HEK293 (cell line): ENCODE data around the gene PLA2G4D.

Source experiments
- CTCF ChIA-PET: fragments of 350-600 bp; formaldehyde crosslinking; extraction: SDS; loops from one replicate; lab custom pipeline; 2021; ENCODE audit warnings: antibody characterized with exemption; lab: Yijun Ruan, JAX
- POLR2A ChIA-PET: fragments of 300-600 bp; formaldehyde crosslinking; extraction: SDS; loops from one replicate; lab custom pipeline; 2020; ENCODE audit warnings: antibody characterized with exemption, inconsistent platforms; lab: Yijun Ruan, JAX
- H3K27ac ChIP-seq: fragments of 200-500 bp; sonication (Bioruptor generic); 2 replicates; pipeline ENCODE4 v1.5.1; 2014; ENCODE audit warnings: low read depth, low read length, control low read depth, inconsistent platforms; ENCODE audit errors: extremely low read depth
- H3K36me3 ChIP-seq, 2 experiments: fragments of 200-500 bp in 1 of 2; sonication (Bioruptor generic) in 1 of 2; 1 replicate in 1 of 2; 2 replicates in 1 of 2; pipeline ENCODE4 v1.5.1; 2014 to 2017; ENCODE audit warnings: inconsistent platforms in 2 of 2, low read length in 2 of 2; ENCODE audit not compliant: control insufficient read depth in 2 of 2, insufficient read depth in 1 of 2
- H3K4me1 ChIP-seq: fragments of 200-500 bp; sonication (Bioruptor generic); 2 replicates; pipeline ENCODE4 v1.5.1; 2014; ENCODE audit warnings: mild to moderate bottlenecking, low read length, inconsistent platforms; ENCODE audit not compliant: control insufficient read depth, insufficient read depth
- H3K4me3 ChIP-seq: 2 replicates; pipeline ENCODE4 v1.5.1; 2011; ENCODE audit warnings: low read depth, mild to moderate bottlenecking, control low read depth, low read length, moderate library complexity
- H3K9me3 ChIP-seq: fragments of 200-500 bp; sonication (Bioruptor generic); 2 replicates; pipeline ENCODE4 v1.5.1; 2014; ENCODE audit warnings: low read depth, low read length, inconsistent platforms; ENCODE audit not compliant: control insufficient read depth, insufficient read depth
- EGR2 ChIP-seq: fragments of 450-650 bp; formaldehyde crosslinking; IDR thresholded peaks from 2 replicates; pipeline ENCODE4 v1.5.1; 2016; ENCODE audit warnings: low read depth, missing biosample characterization, missing genetic modification characterization
- KLF16 ChIP-seq: fragments of 450-650 bp; formaldehyde crosslinking; IDR thresholded peaks from 2 replicates; pipeline ENCODE4 v1.5.1; 2017; ENCODE audit warnings: missing biosample characterization, missing genetic modification characterization
- MYNN ChIP-seq: fragments of 450-650 bp; formaldehyde crosslinking; IDR thresholded peaks from 2 replicates; pipeline ENCODE4 v1.5.1; 2016; ENCODE audit warnings: missing biosample characterization, missing genetic modification characterization, borderline replicate concordance
- REPIN1 ChIP-seq: fragments of 450-650 bp; formaldehyde crosslinking; IDR thresholded peaks from 2 replicates; pipeline ENCODE4 v1.5.1; 2017; ENCODE audit warnings: missing biosample characterization, missing genetic modification characterization, low read depth
- SCRT1 ChIP-seq: fragments of 450-650 bp; formaldehyde crosslinking; IDR thresholded peaks from 2 replicates; pipeline ENCODE4 v1.5.1; 2016; ENCODE audit warnings: missing biosample characterization, missing genetic modification characterization, borderline replicate concordance
- SCRT2 ChIP-seq: fragments of 450-650 bp; formaldehyde crosslinking; IDR thresholded peaks from 2 replicates; pipeline ENCODE4 v1.5.1; 2016; ENCODE audit warnings: missing biosample characterization, missing genetic modification characterization
- SP2 ChIP-seq: fragments of 450-650 bp; formaldehyde crosslinking; IDR thresholded peaks from 2 replicates; pipeline ENCODE4 v1.5.1; 2016; ENCODE audit warnings: missing biosample characterization, missing genetic modification characterization
- ZBTB20 ChIP-seq: fragments of 450-650 bp; formaldehyde crosslinking; IDR thresholded peaks from 2 replicates; pipeline ENCODE4 v1.5.1; 2016; ENCODE audit warnings: missing biosample characterization, missing genetic modification characterization
- ZFHX2 ChIP-seq: fragments of 450-650 bp; formaldehyde crosslinking; conservative IDR thresholded peaks from 2 replicates; pipeline ENCODE4 v1.5.1; 2016; ENCODE audit warnings: missing biosample characterization, missing genetic modification characterization
- ZNF112 ChIP-seq: fragments of 450-650 bp; formaldehyde crosslinking; IDR thresholded peaks from 2 replicates; pipeline ENCODE4 v1.5.0; 2017; ENCODE audit warnings: missing biosample characterization, missing genetic modification characterization
- ZNF132 ChIP-seq: fragments of 450-650 bp; formaldehyde crosslinking; IDR thresholded peaks from 2 replicates; pipeline ENCODE4 v1.5.1; 2017; ENCODE audit warnings: missing biosample characterization, missing genetic modification characterization, borderline replicate concordance
- ZNF133 ChIP-seq: fragments of 450-650 bp; formaldehyde crosslinking; IDR thresholded peaks from 2 replicates; pipeline ENCODE4 v1.5.1; 2016; ENCODE audit warnings: missing biosample characterization, missing genetic modification characterization
- ZNF239 ChIP-seq: fragments of 450-650 bp; formaldehyde crosslinking; IDR thresholded peaks from 2 replicates; pipeline ENCODE4 v1.5.1; 2016; ENCODE audit warnings: missing biosample characterization, missing genetic modification characterization
- ZNF341 ChIP-seq: fragments of 450-650 bp; formaldehyde crosslinking; IDR thresholded peaks from 2 replicates; pipeline ENCODE4; 2016; ENCODE audit warnings: low read depth, missing biosample characterization, missing genetic modification characterization
- ZNF473 ChIP-seq: fragments of 450-650 bp; formaldehyde crosslinking; IDR thresholded peaks from 2 replicates; pipeline ENCODE4 v1.5.1; 2017; ENCODE audit warnings: missing biosample characterization, missing genetic modification characterization
- ZNF521 ChIP-seq: fragments of 450-650 bp; formaldehyde crosslinking; IDR thresholded peaks from 2 replicates; pipeline ENCODE4 v1.5.1; 2017; ENCODE audit warnings: missing biosample characterization, mild to moderate bottlenecking, missing genetic modification characterization
- ZNF529 ChIP-seq: fragments of 450-650 bp; formaldehyde crosslinking; IDR thresholded peaks from 2 replicates; pipeline ENCODE4 v1.5.1; 2017; ENCODE audit warnings: missing genetic modification characterization, missing biosample characterization; ENCODE audit not compliant: insufficient replicate concordance
- ZNF664 ChIP-seq: fragments of 450-650 bp; formaldehyde crosslinking; IDR thresholded peaks from 2 replicates; pipeline ENCODE4 v1.5.1; 2016; ENCODE audit warnings: missing biosample characterization, missing genetic modification characterization
- TF ChIP-seq, protein P1 (sequence below): fragments of 450-650 bp; formaldehyde crosslinking; IDR thresholded peaks from 2 replicates; pipeline ENCODE4 v1.5.1; 2016; ENCODE audit warnings: missing biosample characterization, missing genetic modification characterization
- TF ChIP-seq, protein P2 (sequence below): fragments of 450-650 bp; formaldehyde crosslinking; IDR thresholded peaks from 2 replicates; pipeline ENCODE4 v1.5.1; 2016; ENCODE audit warnings: missing biosample characterization, missing genetic modification characterization, low read depth

Gene PLA2G4D

DNA sequence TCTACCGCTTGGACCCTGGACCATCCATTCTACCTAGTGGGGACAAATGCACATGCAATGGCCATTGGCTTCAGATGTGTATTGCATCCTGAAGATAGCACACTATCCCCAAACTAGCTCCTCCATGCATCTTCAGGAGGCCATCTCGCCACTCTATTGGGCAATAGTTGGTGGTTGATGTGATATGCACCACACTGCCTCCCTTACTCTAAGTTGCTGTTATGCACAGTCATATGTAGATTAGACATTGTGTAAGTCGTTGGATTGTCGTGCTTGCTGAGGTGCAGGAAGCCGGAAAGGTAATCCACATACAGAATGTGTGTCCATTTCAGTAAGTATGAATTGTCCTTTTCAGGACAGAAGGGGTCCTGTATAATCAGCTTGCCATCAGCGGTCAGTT is 26.7 kb upstream of the PLA2G4D start:
- Histone ChIP-seq H3K27ac (no peak overlapping the region), H3K4me3 (no peak overlapping the region), H3K9me3 (no peaks in the 10 kb centered on the region), H3K4me1 (no peaks in the 10 kb centered on the region), H3K36me3 (no peaks in the 10 kb centered on the region)
- ChIA-PET POLR2A (no interaction called here), CTCF (interaction anchor here (0.5 to 1.0 kb wide), 3 partner anchors 12 to 40 kb away, joined by 3 to 5 read pairs (median 3); no protein-coding TSS in a partner anchor)
- no peak for TF ChIP-seq ZNF132 (tag by site-specific recombination)
- no peak for TF ChIP-seq ZNF529 (tag by site-specific recombination)
- TF ChIP-seq ZNF473 = no peak
- TF ChIP-seq ZNF521 (tag by site-specific recombination) = no peak
- TF ChIP-seq ZNF112 (tag by site-specific recombination) = no peak
- TF ChIP-seq ZBTB20 (tag by site-specific recombination) = no peak
- no peak for TF ChIP-seq ZNF341 (tag by site-specific recombination)
- no peak for TF ChIP-seq ZNF133
- TF ChIP-seq KLF16 = no peak
- no peak for TF ChIP-seq SP2 (tag by site-specific recombination)
- TF ChIP-seq ZNF664 = no peak

DNA sequence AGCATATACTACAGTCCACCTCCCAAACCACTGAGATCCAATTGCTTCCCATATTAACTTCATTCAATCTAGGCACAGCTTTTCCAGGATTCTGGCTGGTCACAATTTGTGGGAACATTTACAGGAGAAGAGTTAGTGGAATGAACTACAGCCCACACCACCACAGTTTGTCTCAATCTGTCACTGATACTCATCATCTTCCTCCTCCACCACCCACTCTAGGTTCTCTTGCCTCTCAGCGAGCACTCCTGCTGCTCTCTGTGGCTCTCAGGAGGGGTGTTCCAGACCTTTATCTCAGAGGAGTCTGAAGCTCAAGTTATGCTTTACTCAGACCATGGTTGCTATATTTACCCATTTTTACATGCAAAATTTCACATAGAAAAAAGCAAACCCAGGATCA is 25.9 kb upstream of the PLA2G4D start:
- Histone ChIP-seq H3K4me3 (no peak overlapping the region), H3K27ac (no peak overlapping the region), H3K9me3 (no peaks in the 10 kb centered on the region), H3K4me1 (no peaks in the 10 kb centered on the region), H3K36me3 (no peaks in the 10 kb centered on the region)
- POLR2A ChIA-PET = no interaction called here
- CTCF ChIA-PET = interaction anchor here (0.7 to 1.0 kb wide), 3 partner anchors 17 to 46 kb away, joined by 3 read pairs; no protein-coding TSS in a partner anchor
- TF ChIP-seq EGR2 (tag by site-specific recombination) (peak; percentile 91), ZFHX2 (tag by site-specific recombination) (peak; percentile 79)
- TF ChIP-seq, protein P1, sequence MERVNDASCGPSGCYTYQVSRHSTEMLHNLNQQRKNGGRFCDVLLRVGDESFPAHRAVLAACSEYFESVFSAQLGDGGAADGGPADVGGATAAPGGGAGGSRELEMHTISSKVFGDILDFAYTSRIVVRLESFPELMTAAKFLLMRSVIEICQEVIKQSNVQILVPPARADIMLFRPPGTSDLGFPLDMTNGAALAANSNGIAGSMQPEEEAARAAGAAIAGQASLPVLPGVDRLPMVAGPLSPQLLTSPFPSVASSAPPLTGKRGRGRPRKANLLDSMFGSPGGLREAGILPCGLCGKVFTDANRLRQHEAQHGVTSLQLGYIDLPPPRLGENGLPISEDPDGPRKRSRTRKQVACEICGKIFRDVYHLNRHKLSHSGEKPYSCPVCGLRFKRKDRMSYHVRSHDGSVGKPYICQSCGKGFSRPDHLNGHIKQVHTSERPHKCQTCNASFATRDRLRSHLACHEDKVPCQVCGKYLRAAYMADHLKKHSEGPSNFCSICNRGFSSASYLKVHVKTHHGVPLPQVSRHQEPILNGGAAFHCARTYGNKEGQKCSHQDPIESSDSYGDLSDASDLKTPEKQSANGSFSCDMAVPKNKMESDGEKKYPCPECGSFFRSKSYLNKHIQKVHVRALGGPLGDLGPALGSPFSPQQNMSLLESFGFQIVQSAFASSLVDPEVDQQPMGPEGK (tag by site-specific recombination) = no peak

GRCh38 chr15:42119446-42119760 is 25.0 kb upstream of the PLA2G4D start:
- Histone ChIP-seq H3K36me3 (no peaks in the 10 kb centered on the region), H3K4me3 (no peak overlapping the region), H3K4me1 (no peaks in the 10 kb centered on the region), H3K9me3 (no peaks in the 10 kb centered on the region), H3K27ac (no peak overlapping the region)
- peak; percentile 12; the same call in 1 of the 2 replicates for TF ChIP-seq SCRT1 (tag by site-specific recombination)
- TF ChIP-seq REPIN1 (tag by site-specific recombination) = no peak
- TF ChIP-seq SCRT2 = 0 out of 2 replicates have a peak, but pooled peaks have one; percentile 10
- ChIA-PET POLR2A (no interaction called here), CTCF (interaction anchor here (0.7 to 0.9 kb wide), 2 partner anchors 8 to 13 kb away, joined by 3 read pairs; no protein-coding TSS in a partner anchor)

- CTCF ChIA-PET = interaction anchor here (0.7 to 1.3 kb wide), 3 partner anchors 9 to 34 kb away, joined by 3 read pairs; no protein-coding TSS in a partner anchor
- no peaks in the 10 kb centered on the region for H3K9me3 ChIP-seq
- TF ChIP-seq ZNF239 = no peak
- TF ChIP-seq ZNF341 (tag by site-specific recombination) = peak; percentile 67
- TF ChIP-seq, protein P2, sequence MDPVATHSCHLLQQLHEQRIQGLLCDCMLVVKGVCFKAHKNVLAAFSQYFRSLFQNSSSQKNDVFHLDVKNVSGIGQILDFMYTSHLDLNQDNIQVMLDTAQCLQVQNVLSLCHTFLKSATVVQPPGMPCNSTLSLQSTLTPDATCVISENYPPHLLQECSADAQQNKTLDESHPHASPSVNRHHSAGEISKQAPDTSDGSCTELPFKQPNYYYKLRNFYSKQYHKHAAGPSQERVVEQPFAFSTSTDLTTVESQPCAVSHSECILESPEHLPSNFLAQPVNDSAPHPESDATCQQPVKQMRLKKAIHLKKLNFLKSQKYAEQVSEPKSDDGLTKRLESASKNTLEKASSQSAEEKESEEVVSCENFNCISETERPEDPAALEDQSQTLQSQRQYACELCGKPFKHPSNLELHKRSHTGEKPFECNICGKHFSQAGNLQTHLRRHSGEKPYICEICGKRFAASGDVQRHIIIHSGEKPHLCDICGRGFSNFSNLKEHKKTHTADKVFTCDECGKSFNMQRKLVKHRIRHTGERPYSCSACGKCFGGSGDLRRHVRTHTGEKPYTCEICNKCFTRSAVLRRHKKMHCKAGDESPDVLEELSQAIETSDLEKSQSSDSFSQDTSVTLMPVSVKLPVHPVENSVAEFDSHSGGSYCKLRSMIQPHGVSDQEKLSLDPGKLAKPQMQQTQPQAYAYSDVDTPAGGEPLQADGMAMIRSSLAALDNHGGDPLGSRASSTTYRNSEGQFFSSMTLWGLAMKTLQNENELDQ (tag by site-specific recombination) = no peak
- TF ChIP-seq MYNN (tag by site-specific recombination) = peak; percentile 90
- H3K27ac ChIP-seq = no peak overlapping the region
- H3K36me3 ChIP-seq = no peaks in the 10 kb centered on the region
- no peak overlapping the region for H3K4me3 ChIP-seq
- H3K4me1 ChIP-seq = no peaks in the 10 kb centered on the region
- POLR2A ChIA-PET = no interaction called here
Measured at GRCh38 chr15:42118650-42119445, 24.5 kb upstream of the PLA2G4D start.
